Stomach (tissue), 9 donors: Measurements from ENCODE around the gene TMPRSS5. TPM values are rescaled to one million over a fixed set of nuclear protein-coding genes. Genes with fewer than 3 reads are reported as not detected.

Experiments used
- DNase-seq, 2 donors: peaks; one replicate each; pipeline versions ENCODE4 v3.0.0 to v3.0.0-alpha.2; 2013 to 2019
- H3K27ac ChIP-seq, 5 donors: fragments of 200-600 bp in 4 of 5; sonication (generic) in 4 of 5; one replicate each; pipeline ENCODE4 v1.5.1; 2013 to 2019; ENCODE audit warnings: mild to moderate bottlenecking in 1 of 5, moderate library complexity in 1 of 5
- H3K27me3 ChIP-seq, 3 donors: fragments of 200-600 bp; sonication (generic); one replicate each; pipeline ENCODE4 v1.5.1; 2017 to 2019; ENCODE audit warnings: mixed run types in 1 of 3
- H3K36me3 ChIP-seq, 4 donors: fragments of 200-600 bp; sonication (generic); 1 replicate in 3 of 4; 2 replicates in 1 of 4; pipeline ENCODE4 v1.5.1; 2016 to 2019
- H3K4me1 ChIP-seq, 4 donors: fragments of 200-600 bp; sonication (generic); one replicate each; pipeline ENCODE4 v1.5.1; 2016 to 2019
- H3K4me3 ChIP-seq, 4 donors: fragments of 200-600 bp; sonication (generic) in 3 of 4; one replicate each; pipeline ENCODE4 v1.5.1; 2016 to 2019; ENCODE audit warnings: mild to moderate bottlenecking in 1 of 4
- H3K9me3 ChIP-seq, 4 donors: fragments of 200-600 bp; sonication (generic); one replicate each; pipeline ENCODE4 v1.5.1; 2016 to 2019
- CTCF ChIP-seq, 7 experiments: fragments of 450-650 bp in 4 of 7; fragments of 200-600 bp in 3 of 7; sonication (generic) in 3 of 7; IDR thresholded peaks; one replicate each; pipeline ENCODE4 v1.5.1; 2016 to 2019; ENCODE audit warnings: antibody characterized with exemption in 7 of 7, control low read depth in 2 of 7, mild to moderate bottlenecking in 1 of 7
- EP300 ChIP-seq: sonication (generic); formaldehyde crosslinking; IDR thresholded peaks from one replicate; pipeline ENCODE4 v1.6.1; 2017; ENCODE audit warnings: antibody characterized with exemption
- POLR2A ChIP-seq, 4 donors: fragments of 450-650 bp; IDR thresholded peaks; one replicate each; pipeline ENCODE4 v1.6.1; 2016; ENCODE audit warnings: antibody characterized with exemption in 4 of 4, control low read depth in 2 of 4, mild to moderate bottlenecking in 1 of 4, moderate library complexity in 1 of 4
- POLR2AphosphoS5 ChIP-seq, 3 donors: sonication (generic); formaldehyde crosslinking; IDR thresholded peaks; one replicate each; pipeline ENCODE4 v1.6.1; 2016; ENCODE audit warnings: antibody characterized with exemption in 3 of 3
- WGBS, 5 donors: extraction: QIAGEN DNeasy Blood & Tissue Kit in 3 of 5; methylation state at CpG; one replicate each; pipeline versions ENCODE4 v1.1.5 to v1.1.7; 2013 to 2018; 5-methylcytosine and 5-hydroxymethylcytosine counted together
- intact Hi-C: fragments of 100-400 bp; cut with DNase I; formaldehyde crosslinking; loops from one replicate; pipeline ENCODE4 v1.15.1; 2023; ENCODE audit warnings: low total_unique reads
- polyA plus RNA-seq, 3 donors: library from polyadenylated mRNA; stranded (reverse); fragments of 200-250 nt; gene quantifications; one replicate each; pipeline ENCODE4 v1.2.3, GENCODE V29; 2013
- total RNA-seq, 5 donors: library from RNA; depleted of rRNA; stranded (reverse); fragments of >200 nt; gene quantifications; one replicate each; pipeline versions ENCODE4 v1.1.0 to v1.2.3, GENCODE V29; 2014 to 2016
- donor health status: healthy with polysubstance abuse.
- donor health status: Bipolar disorder and iron deficiency.
- donor health status: healthy.

TMPRSS5 gene
- total and polyA plus RNA-seq, 8 donors = 0.25 to 7.7 (median 0.90) TPM; not detected in 4

- H3K27me3 ChIP-seq = no peaks in the 10 kb centered on the region
- H3K9me3 ChIP-seq = no peaks in the 10 kb centered on the region
- peaks cover 0 to 10% (median 0%) of the 10 kb centered on the region in 4 donors for H3K36me3 ChIP-seq
- peak; percentile 75 to 88 for DNase-seq
- peaks cover 0 to 7% (median 0%) of the 10 kb centered on the region in 4 donors for H3K4me1 ChIP-seq
- no peak overlapping the region for H3K4me3 ChIP-seq
- TF ChIP-seq CTCF (IDR thresholded peaks at IDR 0.05) (peak in 1 of 7 experiments; percentile 13), POLR2AphosphoS5 (IDR thresholded peaks at IDR 0.05) (peak in 1 of 3 donors; percentile 38), POLR2A (IDR thresholded peaks at IDR 0.05) (no peak), EP300 (no peak)
- intact Hi-C loops = no loop called here
- peak overlapping the region in 2 of 5 donors; percentile 33 to 41 for H3K27ac ChIP-seq
- 58 to 84% (median 68%) methylated on average over 8 to 15 of the region's 15 CpGs for WGBS, 5 donors
Measured at GRCh38 chr11:113690619-113691569, 15.2 kb downstream of the TMPRSS5 start.

GRCh38 chr11:113689768-113690618, 16.1 kb downstream of the TMPRSS5 start:
- H3K4me1 ChIP-seq = peaks cover 0 to 7% (median 0%) of the 10 kb centered on the region in 4 donors
- intact Hi-C loops = no loop called here
- H3K4me3 ChIP-seq = no peak overlapping the region
- WGBS, 5 donors = 86 to 93% (median 91%) methylated on average over 14 to 19 of the region's 19 CpGs
- DNase-seq = no peak
- no peaks in the 10 kb centered on the region for H3K9me3 ChIP-seq
- no peaks in the 10 kb centered on the region for H3K27me3 ChIP-seq
- H3K27ac ChIP-seq = peak overlapping the region in 1 of 5 donors; percentile 41
- no peak for TF ChIP-seq CTCF (IDR thresholded peaks at IDR 0.05)
- no peak for TF ChIP-seq POLR2A (IDR thresholded peaks at IDR 0.05)
- no peak for TF ChIP-seq EP300
- TF ChIP-seq POLR2AphosphoS5 (IDR thresholded peaks at IDR 0.05) = no peak
- H3K36me3 ChIP-seq = peaks cover 0 to 4% (median 0%) of the 10 kb centered on the region in 4 donors

GRCh38 chr11:113685654-113686359, 20.3 kb downstream of the TMPRSS5 start:
- no peaks in the 10 kb centered on the region for H3K36me3 ChIP-seq
- TF ChIP-seq CTCF (IDR thresholded peaks at IDR 0.05) (no peak), POLR2A (IDR thresholded peaks at IDR 0.05) (no peak), POLR2AphosphoS5 (IDR thresholded peaks at IDR 0.05) (no peak), EP300 (no peak)
- no peak overlapping the region for H3K27ac ChIP-seq
- intact Hi-C loops = no loop called here
- WGBS, 5 donors = 45 to 63% (median 53%) methylated on average over 2 of the region's 2 CpGs
- H3K4me1 ChIP-seq = peaks cover 0 to 15% (median 5%) of the 10 kb centered on the region in 4 donors
- no peaks in the 10 kb centered on the region for H3K9me3 ChIP-seq
- DNase-seq = no peak
- no peaks in the 10 kb centered on the region for H3K27me3 ChIP-seq
- H3K4me3 ChIP-seq = no peak overlapping the region
